Measurements from ENCODE around the gene SDHA. TPM values are rescaled to one million over a fixed set of nuclear protein-coding genes. Genes with fewer than 3 reads are reported as not detected.
"Not testable (repeated sequence)": the region's sequence is repeated elsewhere in the genome, so short reads cannot be mapped to it uniquely, and the experiment has no call there.

Gene SDHA
- total RNA-seq, 1 experiment from 2014 or later = 171 TPM

DNA sequence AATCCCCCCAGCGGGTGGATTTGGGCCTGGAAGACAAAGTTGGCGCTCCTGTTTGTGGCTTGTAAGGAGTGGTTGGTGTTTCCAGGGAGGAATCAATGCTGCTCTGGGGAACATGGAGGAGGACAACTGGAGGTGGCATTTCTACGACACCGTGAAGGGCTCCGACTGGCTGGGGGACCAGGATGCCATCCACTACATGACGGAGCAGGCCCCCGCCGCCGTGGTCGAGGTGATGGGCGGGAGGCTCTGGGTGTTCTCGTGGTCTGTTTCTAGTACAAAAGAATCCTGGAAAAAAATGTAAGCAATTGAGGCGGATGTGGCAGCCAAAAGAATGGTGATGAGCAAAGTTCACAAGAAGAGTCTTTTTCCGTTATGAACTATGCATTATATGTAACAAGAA, 7.2 kb downstream of the SDHA start:
- POLR2A ChIA-PET = no interaction called here

DNA sequence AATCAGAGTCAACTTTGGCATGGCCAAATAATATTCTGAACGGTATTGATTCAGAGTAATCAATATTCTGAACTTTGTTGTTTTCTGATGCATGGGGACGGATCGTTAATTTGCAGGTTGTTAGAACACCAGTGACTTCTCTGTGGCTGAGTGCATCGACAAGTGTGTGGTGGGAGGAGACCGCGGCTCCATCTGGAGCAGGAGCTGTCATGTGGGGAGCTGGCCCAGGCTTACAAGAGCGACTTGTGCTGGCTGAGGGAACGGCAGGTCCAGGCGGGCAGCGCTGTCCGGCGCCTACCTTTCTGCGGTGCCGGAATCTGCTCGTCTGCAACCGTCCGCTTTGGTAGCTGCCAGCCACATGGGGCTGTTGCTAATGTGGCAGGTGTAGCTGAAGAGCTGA, 9.3 kb downstream of the SDHA start:
- POLR2A ChIA-PET; H3K4me3 ChIP-seq (ENCODE audit: low read depth in 2 of 2, low read length in 2 of 2); CTCF ChIA-PET; in situ Hi-C loops (cut with HindIII; ENCODE audit: low pct_unique_long_range_greater_than_20kb, low sequenced_read_pairs); H3K4me1 ChIP-seq (ENCODE audit: control insufficient read depth, insufficient read depth, low read length); DNase-seq (ENCODE audit: low read depth, low spot score); ATAC-seq; intact Hi-C loops (cut with micrococcal nuclease; ENCODE audit: unreplicated experiment); BruUV-seq (replicated peaks); H3K27ac ChIP-seq (ENCODE audit: low read length); H3K27me3 ChIP-seq (ENCODE audit: control insufficient read depth, insufficient read depth, low read length); H3K9me3 ChIP-seq (ENCODE audit: control insufficient read depth, insufficient read depth, low read depth, low read length): not testable (repeated sequence)
- H3K36me3 ChIP-seq (ENCODE audit: control insufficient read depth, insufficient read depth, low read length) = peaks cover 13% of the 10 kb centered on the region

More for the DNA sequence above, 7.2 kb downstream of the SDHA start:
- Histone ChIP-seq H3K27ac (ENCODE audit: low read length) (no peak overlapping the region), H3K36me3 (ENCODE audit: control insufficient read depth, insufficient read depth, low read length) (peaks cover 13% of the 10 kb centered on the region), H3K27me3 (ENCODE audit: control insufficient read depth, insufficient read depth, low read length) (no peaks in the 10 kb centered on the region), H3K4me1 (ENCODE audit: control insufficient read depth, insufficient read depth, low read length) (peaks cover 8% of the 10 kb centered on the region; the same call in 1 of the 2 replicates), H3K9me3 (ENCODE audit: control insufficient read depth, insufficient read depth, low read depth, low read length) (no peaks in the 10 kb centered on the region), H3K4me3 (ENCODE audit: low read depth in 2 of 2, low read length in 2 of 2) (no peak overlapping the region)
- DNase-seq (ENCODE audit: low read depth, low spot score) (no peak), ATAC-seq (no peak)
- CTCF ChIA-PET = no interaction called here
- intact Hi-C loops (cut with micrococcal nuclease; ENCODE audit: unreplicated experiment) = no loop called here
- BruUV-seq (replicated peaks) = no TSS peak
- in situ Hi-C loops (cut with HindIII; ENCODE audit: low pct_unique_long_range_greater_than_20kb, low sequenced_read_pairs) = no loop called here
- TF ChIP-seq SIN3A (IDR thresholded peaks at IDR 0.05; ENCODE audit: borderline replicate concordance, insufficient read depth, low read depth, low read length) (no peak), POLR2AphosphoS5 (IDR thresholded peaks at IDR 0.05; ENCODE audit: low read depth, low read length) (no peak)
- TF ChIP-seq, protein P1, sequence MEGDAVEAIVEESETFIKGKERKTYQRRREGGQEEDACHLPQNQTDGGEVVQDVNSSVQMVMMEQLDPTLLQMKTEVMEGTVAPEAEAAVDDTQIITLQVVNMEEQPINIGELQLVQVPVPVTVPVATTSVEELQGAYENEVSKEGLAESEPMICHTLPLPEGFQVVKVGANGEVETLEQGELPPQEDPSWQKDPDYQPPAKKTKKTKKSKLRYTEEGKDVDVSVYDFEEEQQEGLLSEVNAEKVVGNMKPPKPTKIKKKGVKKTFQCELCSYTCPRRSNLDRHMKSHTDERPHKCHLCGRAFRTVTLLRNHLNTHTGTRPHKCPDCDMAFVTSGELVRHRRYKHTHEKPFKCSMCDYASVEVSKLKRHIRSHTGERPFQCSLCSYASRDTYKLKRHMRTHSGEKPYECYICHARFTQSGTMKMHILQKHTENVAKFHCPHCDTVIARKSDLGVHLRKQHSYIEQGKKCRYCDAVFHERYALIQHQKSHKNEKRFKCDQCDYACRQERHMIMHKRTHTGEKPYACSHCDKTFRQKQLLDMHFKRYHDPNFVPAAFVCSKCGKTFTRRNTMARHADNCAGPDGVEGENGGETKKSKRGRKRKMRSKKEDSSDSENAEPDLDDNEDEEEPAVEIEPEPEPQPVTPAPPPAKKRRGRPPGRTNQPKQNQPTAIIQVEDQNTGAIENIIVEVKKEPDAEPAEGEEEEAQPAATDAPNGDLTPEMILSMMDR (IDR thresholded peaks at IDR 0.05) = no peak

DNA sequence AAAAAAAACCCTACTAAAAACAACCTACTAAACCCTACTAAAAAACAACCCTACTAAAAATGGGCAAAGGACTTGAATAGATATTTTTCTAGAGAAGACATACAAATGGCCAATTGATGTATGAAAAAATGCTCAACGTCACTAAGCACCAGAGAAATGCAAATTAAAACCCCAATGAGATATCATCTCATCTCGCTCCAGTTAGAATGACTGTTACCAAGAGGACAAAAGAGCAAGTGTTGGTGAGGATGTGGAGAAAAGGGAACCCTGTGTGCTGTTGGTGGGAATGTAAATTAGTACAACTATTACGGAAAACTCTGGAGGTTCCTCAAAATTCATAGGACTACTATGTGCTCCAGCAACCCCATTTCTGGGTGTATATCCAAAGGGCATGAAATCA, 10.8 kb downstream of the SDHA start:
- Histone ChIP-seq H3K4me1 (ENCODE audit: control insufficient read depth, insufficient read depth, low read length) (no peaks in the 10 kb centered on the region), H3K27ac (ENCODE audit: low read length) (no peak overlapping the region), H3K27me3 (ENCODE audit: control insufficient read depth, insufficient read depth, low read length) (no peaks in the 10 kb centered on the region), H3K36me3 (ENCODE audit: control insufficient read depth, insufficient read depth, low read length) (peaks cover 13% of the 10 kb centered on the region), H3K4me3 (ENCODE audit: low read depth in 2 of 2, low read length in 2 of 2) (no peak overlapping the region), H3K9me3 (ENCODE audit: control insufficient read depth, insufficient read depth, low read depth, low read length) (no peaks in the 10 kb centered on the region)
- no peak for ATAC-seq
- intact Hi-C loops (cut with micrococcal nuclease; ENCODE audit: unreplicated experiment) (no loop called here), in situ Hi-C loops (cut with HindIII; ENCODE audit: low pct_unique_long_range_greater_than_20kb, low sequenced_read_pairs) (no loop called here)
- DNase-seq (ENCODE audit: low read depth, low spot score) = no peak
- BruUV-seq (replicated peaks) = no TSS peak
- POLR2A ChIA-PET = no interaction called here
- CTCF ChIA-PET = no interaction called here
- no peak for TF ChIP-seq SIN3A (IDR thresholded peaks at IDR 0.05; ENCODE audit: borderline replicate concordance, insufficient read depth, low read depth, low read length)
- no peak for TF ChIP-seq TCF7L2 (IDR thresholded peaks at IDR 0.05; ENCODE audit: low read depth, low read length)
- TF ChIP-seq, protein P1 (IDR thresholded peaks at IDR 0.05) = no peak
- no peak for TF ChIP-seq POLR2AphosphoS5 (IDR thresholded peaks at IDR 0.05; ENCODE audit: low read depth, low read length)
- no peak for TF ChIP-seq REST (IDR thresholded peaks at IDR 0.05; ENCODE audit: insufficient read depth in 1 of 2, low read depth in 2 of 2, low read length in 1 of 2)

Measured in Panc1 (cell line).